ENCODE data around the gene SMARCC2.

DNA sequence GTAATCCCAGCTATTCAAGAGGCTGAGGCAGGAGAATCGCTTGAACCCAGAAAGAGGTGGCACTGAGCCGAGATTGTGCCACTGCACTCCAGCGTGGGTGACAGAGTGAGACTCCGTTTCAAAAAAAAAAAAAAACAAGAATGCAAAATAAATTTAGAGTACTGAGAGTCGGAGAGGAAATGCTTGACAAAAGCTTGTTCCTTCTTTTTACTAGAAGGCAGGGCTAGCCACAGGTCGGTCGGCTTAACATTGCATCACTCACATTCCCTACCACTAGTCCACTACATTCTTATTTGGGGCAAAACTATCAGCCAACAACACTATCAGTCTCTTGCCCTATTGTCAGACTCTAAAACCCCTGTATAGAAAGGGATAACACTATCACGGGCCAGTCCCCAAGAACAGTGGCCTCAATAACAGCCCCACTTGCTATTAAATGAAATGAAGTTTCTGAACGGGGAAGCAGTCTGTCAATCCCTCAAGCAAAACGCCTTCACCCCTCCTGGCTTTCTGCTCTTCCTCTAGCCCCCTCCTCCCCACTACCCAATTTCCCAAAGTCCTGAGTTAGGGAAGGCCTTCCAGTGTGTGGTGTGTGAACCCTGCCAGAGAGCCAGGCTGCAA lies 31.4 kb upstream of the SMARCC2 start:
- TF ChIP-seq, protein P1, sequence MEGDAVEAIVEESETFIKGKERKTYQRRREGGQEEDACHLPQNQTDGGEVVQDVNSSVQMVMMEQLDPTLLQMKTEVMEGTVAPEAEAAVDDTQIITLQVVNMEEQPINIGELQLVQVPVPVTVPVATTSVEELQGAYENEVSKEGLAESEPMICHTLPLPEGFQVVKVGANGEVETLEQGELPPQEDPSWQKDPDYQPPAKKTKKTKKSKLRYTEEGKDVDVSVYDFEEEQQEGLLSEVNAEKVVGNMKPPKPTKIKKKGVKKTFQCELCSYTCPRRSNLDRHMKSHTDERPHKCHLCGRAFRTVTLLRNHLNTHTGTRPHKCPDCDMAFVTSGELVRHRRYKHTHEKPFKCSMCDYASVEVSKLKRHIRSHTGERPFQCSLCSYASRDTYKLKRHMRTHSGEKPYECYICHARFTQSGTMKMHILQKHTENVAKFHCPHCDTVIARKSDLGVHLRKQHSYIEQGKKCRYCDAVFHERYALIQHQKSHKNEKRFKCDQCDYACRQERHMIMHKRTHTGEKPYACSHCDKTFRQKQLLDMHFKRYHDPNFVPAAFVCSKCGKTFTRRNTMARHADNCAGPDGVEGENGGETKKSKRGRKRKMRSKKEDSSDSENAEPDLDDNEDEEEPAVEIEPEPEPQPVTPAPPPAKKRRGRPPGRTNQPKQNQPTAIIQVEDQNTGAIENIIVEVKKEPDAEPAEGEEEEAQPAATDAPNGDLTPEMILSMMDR (IDR thresholded peaks at IDR 0.05) = no peak
- no peak for TF ChIP-seq POLR2A (IDR thresholded peaks at IDR 0.05)

Measured in heart left ventricle (tissue), 13 donors.